GM21360 (cell line): ENCODE results near the gene ESYT3.
A peak's percentile ranks its signal among the peaks of the same experiment; 100 is the strongest.
"Not testable (repeated sequence)": the region's sequence is repeated elsewhere in the genome, so short reads cannot be mapped to it uniquely, and the experiment has no call there.

Experiments
- ATAC-seq: cut with Tn5 transposase; IDR thresholded peaks from one replicate; pipeline ENCODE4 v1.9.1; 2021; ENCODE audit warnings: mild to moderate bottlenecking, moderate library complexity; ENCODE audit not compliant: unreplicated experiment

ESYT3 gene

DNA sequence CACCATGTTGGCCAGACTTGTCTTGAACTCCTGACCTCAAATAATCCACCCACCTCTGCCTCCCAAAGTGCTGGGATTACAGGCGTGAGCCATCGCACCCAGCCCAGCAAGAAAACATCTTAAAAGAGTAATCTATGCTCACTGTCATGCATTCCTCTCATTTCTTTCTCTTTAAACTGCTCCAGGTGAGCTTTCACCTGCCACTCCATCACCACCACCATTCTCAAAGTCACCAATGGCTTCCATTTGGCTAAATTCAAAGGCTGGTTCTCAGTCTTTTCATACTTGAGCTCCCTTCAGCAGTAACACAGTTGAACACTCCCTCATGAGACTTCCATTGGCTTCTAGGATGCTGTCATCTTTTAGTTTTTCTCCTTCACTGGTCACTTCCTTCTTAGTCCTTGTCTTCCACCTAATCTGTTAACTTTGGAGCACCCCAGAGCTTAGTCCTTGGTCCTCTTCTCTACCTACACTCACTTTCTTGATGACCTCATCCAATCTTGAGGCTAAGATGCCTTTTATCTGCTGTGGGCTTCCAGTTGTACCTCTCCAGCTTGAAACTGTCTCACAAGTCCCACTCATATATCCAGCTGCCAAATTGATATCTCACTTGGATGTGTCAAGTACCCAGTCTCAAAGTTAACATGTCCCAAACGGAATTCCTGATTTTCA, 27.0 kb upstream of the ESYT3 start:
- no peak for ATAC-seq

DNA sequence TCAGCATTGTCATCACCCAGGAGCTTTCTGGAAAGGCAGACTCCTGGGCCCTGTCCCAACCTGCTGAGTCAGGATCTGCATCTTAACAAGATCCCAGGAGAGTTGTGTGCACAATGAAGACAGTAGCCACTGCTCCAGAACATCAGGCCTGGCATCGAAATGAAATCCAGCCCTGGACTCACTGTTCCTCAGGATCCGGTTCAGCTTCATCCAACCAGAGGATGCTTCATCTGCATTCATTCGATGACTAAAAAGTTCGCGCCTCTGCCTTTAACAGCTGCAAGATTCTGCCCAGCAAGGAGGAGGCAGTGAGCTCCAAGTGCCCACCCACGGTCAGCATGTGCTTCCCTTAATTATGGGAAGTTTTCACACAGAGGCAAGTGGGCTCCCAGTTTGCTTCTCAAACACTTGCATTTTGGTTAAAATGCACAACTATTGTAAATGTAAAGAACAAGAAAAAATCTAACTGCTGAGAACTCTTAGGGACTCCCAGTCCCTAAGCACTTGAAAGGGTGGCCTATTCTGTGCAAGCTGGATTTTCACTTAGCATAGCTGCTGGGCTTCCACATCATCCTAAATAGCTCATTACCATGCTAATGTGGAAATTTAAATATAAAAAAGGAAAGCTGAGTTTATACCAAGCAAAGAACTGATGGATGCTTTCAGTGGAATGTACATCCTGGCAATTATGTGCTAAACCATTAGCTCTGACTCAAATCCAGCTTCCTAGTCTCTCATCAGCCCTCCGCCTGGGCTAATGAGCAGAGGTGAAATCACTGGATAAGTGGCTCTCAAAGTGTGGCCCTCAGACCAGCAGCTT, 25.5 kb upstream of the ESYT3 start:
- no peak for ATAC-seq

DNA sequence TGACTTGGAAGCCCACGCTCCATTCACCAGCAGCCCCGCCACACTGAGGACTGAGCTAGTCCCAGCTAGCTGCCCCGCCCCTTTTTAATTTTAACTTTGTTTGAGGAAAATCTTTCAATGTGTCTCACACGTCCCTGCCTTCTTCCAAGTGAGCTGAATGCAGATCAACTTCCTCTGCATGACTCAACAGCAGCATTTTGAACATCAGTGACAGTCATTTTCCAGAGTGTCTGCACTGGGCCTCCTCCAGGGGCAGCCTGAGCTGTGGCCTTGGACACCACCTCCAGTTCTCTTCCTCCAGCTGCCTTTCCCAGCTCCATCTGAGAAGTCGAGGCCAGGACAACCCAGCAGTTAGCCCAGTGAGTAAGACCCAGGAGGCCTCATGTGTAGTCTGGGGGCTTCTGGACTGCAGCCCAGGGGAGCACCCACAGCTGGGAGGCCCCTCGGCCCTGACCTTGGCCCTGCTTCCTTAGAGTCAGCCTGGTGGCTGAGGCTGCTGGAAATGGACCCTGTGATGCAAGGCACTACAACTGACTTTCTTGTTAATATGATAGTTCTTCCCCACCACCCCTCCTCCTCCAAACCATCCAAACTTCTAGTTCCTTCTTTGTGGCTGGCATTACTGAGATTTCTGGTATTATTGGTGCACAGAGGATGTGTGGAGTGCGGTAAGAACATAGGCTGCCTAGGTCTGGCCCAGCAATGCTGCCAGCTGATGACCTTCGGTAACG, 21.4 kb upstream of the ESYT3 start:
- ATAC-seq, result no peak

DNA sequence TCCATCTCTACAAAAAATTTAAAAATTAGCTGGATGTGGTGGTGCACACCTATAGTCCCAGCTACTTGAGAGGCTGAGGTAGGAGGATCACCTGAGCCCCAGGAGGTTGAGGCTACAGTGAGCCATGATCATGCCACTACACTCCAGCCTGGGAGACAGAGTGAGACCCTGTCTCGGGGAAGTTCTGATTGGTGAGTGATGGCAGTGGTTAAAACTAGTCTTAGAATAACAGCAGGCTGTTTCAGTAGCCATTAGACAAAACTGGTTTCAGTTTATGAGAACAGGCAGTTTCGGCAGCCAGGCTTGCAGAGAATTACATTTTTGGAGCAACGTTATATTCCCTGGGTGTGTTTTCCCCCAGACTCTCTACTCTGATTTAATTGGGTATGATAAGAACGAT, 18.2 kb upstream of the ESYT3 start:
- ATAC-seq, result not testable (repeated sequence)

DNA sequence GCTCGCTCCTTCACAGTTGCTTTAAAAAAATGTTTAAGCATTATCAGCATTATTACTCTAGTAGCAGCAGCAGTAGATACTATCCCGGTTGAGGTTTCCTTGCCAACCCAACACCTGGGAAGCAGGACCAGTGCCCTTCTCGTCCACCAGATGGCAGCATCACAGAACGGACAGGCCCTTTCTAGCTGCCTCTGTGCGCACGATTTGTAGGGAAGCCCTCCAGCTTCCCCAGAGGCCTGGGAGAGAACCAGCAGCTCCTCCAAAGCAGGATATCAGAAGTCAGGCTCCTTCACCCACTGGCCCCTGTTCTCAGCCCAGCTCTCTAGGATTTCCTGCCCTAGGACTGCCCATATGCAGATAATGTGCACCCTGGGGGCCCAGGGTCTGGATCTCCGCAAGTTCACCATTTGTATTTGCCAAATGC, 16.8 kb upstream of the ESYT3 start:
- ATAC-seq, result peak; percentile 77

DNA sequence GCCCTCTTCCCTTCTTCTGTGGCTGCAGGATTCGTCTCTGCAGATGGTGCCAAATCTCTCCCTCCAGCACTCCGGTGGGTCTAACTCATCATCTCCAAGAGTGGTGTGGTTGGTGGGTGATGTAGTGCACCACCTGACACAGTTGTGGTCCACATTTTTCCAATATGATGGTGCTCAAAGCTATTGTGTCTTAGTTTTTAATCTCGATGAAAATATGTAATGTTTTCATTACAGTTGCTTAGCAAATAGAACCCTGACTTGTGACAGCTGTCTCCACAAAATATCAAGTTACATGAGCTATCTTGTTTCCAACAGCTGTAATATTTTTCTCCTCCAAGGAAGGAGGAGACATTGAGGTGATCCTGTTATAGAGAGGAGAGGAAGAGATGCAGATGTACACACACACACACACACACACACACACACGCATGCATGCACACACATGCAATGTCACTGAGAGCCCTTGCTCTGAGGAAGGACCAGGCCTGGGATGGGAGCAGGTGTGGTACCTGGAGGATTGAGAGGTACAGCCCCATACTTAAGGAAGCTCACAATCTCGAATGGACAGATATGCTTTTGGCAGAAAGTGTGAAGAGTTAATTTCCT, 15.7 kb upstream of the ESYT3 start:
- ATAC-seq, result no peak

DNA sequence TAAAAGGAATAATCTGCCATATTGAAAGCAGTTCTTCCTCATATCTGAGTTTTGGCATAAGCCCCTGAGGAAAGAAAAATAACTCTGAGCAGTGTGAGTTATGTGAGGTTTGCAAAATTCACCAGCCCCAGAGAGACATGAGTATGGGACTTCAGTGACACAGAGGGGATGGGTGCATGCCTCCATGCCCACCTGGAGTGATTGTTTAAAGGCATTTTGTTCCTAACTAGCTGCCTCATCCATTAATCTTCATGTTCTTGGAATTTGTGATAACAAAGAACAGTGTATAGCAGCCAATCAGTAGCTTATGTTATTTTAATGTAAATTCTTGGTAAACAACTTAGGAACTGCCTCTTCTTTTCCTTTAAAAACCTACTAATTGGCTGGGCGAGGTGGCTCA, 11.1 kb upstream of the ESYT3 start:
- no peak for ATAC-seq

DNA sequence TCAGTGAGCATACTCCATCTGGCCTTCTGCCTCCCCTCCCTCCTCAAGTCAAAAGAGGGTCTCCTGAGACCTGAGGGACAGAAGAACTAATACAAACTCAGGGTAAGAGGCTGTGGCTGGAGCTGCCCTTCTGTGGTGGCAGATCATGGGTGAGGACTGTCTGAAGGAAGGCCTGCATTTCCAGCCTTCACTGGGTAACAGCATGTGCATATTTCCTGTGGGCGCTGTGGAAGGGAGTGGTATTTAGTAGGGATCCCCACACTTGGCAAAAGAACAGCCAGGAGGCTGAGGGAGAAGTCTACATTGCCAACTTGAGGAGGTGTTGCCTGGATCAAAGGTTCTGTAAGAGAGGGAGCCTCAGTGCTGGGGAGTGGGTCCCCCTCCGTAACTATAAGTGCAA, 10.1 kb upstream of the ESYT3 start:
- ATAC-seq, result no peak

DNA sequence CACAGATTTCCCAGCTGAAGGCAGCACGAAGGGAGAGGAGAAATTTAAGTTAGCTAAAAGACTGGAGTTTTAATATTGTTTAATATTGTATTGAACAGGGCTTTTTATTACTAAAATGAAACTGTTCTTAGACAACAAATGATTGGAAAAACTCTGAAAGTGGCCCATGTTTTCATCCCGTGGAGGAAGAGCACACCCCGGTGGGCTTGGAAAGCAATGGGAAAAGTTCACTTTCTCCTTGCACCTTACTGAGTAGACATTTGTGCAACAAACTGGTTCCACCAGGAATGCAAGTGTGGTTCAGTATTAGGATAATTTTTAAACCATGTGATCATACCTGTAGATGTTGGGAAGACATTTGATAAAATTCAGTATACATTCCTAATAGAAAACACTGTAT, 8.2 kb upstream of the ESYT3 start:
- ATAC-seq, result no peak

DNA sequence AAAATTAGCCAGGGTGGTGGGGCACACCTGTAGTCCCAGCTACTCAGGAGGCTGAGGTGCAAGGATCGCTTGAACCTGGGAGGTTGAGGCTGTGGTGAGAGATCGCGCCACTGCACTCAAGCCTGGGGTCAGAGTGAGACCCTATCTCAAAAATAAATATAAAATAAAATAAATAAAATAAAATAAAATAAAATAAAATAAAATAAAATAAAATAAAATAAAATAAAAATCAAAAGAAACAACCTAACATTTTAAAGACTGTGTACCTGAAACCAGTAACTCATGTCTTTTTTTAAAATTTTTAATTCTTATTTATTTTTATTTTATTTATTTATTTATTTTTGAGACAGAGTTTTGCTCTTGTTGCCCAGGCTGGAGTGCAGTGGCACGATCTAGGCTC, 7.7 kb upstream of the ESYT3 start:
- not testable (repeated sequence) for ATAC-seq

DNA sequence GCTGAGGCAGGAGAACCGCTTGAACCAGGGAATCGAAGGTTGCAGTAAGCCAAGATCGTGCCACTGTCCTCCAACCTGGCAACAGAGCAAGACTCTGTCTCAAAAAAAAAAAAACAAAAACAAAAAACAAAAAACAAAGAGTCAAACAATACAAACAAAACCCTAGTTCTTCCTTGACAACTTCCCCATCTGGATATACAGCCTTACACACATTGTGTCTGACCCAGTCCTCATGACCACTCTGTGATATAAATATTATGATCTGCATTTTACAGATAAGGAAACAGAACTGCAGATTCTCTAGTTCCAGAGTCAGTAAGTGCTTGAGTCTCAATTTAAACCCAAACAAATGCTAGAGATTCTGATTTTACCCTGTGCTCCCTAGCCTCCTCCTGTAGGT, 4.8 kb upstream of the ESYT3 start:
- no peak for ATAC-seq

DNA sequence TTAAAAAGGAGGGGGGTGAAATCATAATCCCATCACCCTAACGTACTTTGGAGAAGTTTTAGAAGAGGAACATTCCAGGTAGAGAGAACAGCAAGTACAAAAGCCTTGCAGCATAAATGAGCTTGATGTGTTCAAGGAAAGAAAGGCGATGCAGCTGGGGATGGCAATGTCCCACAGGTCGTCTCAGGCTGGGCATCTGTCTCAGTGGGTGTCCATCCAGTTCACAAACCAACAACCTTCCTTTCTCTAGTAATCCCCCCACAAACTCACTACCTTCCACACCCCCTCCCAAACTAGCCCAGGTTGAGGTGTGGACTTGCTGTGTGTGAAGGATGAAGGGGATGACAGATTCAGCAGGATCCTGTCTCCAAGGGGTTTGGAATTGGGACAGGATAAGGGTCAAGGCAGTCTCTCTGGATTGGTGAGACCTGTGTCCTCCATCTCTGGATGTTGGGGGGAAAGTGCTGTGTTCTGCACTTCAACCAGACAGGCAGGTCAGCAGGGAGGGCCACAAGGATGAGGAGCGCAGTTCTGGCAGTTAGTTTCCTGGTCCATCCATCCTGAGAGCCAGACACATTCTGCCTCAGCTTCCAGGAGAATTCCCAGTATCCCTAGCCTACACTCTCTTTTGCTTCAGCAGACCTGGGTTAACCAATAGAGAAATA, 1.7 kb upstream of the ESYT3 start:
- ATAC-seq, result no peak

DNA sequence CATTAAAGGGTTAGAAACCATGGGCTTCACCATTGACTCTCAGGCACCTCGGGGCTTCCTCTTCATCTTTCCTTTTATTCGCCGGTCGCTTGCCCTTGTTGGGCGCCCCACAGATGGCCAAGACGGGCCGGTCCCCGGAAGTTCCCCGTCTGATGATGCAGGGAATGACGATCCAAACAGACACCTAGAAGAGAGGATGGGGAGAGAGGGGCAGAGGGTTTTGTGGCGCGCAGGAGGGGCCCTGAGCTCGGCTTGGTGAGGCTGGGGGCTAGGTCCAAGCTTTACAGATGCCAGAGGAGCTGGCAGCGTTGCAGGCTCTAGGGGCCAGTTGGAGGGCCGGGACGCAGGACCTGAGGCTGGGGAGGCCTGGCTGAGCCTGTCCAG, 532 bp upstream of the ESYT3 start:
- ATAC-seq, result no peak

DNA sequence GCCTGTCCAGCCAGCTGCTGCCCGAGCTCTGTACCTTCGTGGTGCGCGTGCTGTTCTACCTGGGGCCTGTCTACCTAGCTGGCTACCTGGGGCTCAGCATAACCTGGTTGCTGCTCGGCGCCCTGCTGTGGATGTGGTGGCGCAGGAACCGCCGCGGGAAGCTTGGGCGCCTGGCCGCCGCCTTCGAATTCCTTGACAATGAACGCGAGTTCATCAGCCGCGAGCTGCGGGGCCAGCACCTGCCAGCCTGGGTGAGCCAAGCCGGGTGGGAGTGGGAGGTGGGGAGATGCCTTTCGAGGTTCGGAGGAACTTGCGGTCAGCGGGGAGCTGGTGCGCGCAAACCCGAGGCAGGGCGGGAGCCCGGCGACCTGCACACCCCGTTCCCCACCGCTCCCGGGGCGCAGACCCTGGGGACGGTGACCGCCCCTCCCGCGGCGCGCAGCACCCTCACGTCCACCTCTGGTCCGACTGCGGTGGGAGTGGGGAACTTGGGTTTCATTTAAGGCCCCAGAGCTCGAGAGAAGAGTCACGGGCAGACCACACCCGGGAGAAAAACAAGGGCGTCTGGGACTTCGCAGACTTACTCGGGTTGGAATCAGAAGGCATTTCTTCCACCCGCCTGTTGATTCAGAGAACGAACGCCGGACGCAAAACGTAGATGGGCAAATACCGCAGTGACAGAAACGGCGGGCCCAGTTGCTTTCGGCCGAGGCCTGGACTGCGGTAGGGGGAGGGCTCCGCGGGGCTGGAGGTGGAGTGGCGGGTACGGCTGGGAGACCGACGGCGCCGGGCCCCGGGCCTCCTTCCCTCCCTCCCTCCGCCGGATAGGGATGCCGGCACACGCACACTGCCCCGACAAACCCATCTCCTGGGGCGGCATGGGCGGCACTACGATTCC, 708 bp downstream of the ESYT3 start:
- no peak for ATAC-seq

DNA sequence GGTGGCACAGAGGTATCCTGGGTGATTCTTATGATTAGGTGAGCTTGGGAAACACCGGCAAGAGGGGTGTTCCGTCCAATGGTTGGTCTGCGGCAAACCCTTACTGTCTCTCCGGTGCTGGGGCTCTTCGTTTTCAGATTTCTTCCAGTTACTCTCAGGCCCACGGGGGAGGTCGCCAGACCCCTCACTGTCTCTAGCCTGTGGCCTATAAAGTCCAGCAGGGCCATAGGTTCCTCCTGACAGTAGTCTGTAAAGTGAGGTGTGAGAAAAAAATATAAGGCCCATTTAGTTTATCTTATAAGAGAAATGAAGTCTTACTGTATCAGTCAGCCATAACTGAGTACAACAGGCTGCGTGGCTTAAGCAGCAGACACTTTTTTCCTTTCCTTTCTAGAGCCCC, 1.4 kb downstream of the ESYT3 start:
- no peak for ATAC-seq

DNA sequence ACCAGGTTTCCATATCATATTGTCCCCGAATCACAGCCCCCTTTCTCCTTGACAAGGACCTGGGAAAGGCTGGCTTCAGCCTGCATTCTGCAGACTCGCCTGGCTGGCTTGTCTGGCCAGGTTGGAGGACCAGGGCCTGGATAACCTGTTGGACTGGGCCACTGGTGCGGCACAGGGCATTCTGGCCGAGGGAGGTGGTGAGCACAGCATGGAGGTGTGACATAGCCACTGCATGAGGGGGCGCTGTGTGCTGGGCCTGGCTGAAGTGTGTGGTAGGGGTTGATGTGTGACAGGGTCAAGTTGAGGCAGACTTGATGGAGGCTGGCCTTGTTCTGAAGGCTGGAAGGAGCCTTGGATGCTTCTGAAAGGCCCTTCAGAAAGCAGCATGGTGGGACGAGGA, 2.9 kb downstream of the ESYT3 start:
- no peak for ATAC-seq

DNA sequence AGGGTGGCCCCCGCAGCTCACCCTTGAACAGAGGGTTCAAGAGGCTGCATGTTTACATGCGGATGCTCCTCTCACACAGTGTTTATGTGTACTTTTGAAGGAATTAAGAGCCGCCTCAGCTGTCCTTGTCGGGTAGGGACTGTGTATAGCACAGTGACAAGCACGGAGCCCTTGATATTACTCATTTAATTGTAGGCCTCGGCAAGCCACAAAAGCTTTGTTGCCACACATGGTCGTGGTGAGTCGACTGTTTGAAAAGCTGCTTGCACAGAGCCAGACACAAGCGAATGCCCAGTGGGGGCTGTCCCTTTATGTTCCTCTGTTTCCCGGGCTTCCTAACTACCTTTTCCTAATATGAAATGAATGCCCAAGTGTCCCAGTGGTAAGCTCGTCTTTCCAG, 4.5 kb downstream of the ESYT3 start:
- no peak for ATAC-seq

DNA sequence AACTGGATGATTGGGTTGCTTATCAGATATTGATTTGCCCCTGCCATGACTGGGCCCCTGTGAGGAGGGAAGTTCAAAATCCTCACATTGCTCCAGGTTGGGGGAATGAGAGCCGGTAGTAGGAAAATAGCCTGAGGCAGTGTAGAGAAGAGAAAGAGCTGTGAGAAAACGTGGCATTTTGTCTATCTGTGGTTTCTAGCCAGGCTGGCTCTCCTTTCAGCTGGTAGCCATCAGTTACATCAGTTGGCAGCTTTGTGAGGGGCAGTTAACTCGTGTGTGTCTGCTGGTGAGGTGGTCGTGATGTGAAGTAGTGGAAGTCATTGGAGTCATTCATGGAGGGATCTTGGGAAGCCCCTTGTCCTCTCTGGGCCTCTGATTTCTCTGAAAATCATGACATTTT, 5.2 kb downstream of the ESYT3 start:
- ATAC-seq, result no peak

DNA sequence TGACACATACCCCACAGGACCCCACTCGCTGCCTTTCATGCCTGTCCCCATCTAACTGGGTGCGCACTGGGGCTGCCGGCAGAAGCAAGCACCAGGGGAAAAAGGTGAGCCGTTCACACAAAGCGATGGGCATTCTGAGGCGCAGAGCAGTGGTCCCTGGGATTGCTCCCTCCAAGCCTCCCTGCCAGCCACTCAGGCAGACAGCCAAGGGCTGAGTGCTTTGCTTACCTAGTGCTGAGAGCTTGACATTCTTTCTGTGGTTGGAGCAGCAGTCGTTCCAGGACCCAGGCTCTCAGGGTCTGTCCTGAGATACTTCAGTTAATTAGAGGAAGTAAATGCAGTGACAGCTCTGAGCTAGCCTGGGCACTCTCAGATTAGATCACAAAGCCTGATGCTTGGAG, 5.7 kb downstream of the ESYT3 start:
- no peak for ATAC-seq

DNA sequence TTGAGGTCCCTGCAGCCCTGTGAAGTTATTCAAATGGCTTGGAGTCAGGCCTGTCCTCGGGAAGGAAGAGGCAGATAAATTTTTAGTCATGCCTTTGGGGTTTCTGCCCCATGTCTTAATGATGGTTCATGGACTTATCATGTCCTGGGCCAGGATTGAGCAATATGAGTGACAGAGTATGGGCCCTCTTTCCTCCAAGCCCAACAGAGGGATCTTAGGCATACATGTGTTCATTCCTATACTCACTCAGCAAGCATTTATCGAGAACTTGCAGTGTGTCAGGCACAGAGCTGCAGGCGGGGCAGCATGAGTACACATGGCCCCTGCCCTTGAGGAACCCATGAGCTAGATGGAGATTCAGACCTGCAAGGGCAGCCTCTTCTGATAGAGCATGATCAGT, 6.2 kb downstream of the ESYT3 start:
- ATAC-seq, result no peak
